HG03442 (cell line): ENCODE measurements around the gene MAP2K7.

Experiments
- ATAC-seq: cut with Tn5 transposase; IDR thresholded peaks from one replicate; pipeline ENCODE4 v1.9.1; 2021; ENCODE audit warnings: mild to moderate bottlenecking, moderate library complexity; ENCODE audit not compliant: unreplicated experiment

Gene MAP2K7

GRCh38 chr19:7918615-7919421 lies 15.1 kb downstream of the MAP2K7 start:
- ATAC-seq = no peak

DNA sequence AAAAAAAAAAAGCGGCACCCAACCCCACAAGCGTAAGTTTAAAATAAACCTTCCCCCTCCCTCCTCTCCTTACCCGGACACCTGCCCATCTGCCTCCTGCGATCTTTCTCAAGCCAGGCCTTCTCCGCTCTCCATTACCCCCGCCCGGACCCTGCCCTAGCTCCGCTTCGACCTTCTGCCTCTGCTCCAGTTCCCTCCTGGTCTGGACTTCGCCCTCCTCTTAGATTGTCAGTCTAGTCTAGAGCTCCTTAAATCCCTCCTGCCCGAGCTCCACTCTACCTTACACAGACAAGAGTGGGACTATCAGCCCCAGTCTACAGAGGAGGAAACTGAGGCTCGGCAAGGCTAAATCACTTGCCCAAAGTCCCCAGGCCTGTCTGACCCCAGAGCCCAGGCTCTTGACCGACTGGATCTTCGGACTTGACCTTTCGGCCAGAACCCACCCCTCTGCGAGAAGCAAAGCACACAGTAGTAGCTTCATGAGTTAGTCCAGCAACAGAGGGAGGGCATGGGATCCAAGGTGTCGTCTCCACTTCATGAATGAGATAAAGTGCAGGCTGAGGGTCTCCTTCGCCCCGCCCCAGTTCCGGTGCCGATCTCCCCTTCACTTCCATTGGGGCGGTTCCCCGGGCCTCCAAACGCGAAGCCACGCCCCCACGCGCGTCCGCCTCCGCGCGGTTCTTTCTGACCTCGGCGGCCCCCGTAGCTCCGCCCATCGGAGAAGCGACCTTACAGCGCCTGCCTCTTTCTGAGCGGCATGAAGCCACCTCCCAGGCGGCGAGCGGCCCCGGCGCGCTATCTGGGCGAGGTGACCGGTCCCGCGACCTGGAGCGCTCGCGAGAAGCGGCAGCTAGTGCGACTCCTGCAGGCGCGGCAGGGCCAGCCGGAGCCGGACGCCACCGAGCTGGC lies 16.2 kb downstream of the MAP2K7 start, which contains the start of gene SNAPC2:
SNAPC2 (plus strand) TSS at position 729 of the 909 bp plus-strand sequence; CDS start at position 758, 29 bp downstream.
- peak; percentile 51 for ATAC-seq

- peak; percentile 40 for ATAC-seq
Observed at GRCh38 chr19:7920519-7921301, 17.0 kb downstream of the MAP2K7 start.

DNA sequence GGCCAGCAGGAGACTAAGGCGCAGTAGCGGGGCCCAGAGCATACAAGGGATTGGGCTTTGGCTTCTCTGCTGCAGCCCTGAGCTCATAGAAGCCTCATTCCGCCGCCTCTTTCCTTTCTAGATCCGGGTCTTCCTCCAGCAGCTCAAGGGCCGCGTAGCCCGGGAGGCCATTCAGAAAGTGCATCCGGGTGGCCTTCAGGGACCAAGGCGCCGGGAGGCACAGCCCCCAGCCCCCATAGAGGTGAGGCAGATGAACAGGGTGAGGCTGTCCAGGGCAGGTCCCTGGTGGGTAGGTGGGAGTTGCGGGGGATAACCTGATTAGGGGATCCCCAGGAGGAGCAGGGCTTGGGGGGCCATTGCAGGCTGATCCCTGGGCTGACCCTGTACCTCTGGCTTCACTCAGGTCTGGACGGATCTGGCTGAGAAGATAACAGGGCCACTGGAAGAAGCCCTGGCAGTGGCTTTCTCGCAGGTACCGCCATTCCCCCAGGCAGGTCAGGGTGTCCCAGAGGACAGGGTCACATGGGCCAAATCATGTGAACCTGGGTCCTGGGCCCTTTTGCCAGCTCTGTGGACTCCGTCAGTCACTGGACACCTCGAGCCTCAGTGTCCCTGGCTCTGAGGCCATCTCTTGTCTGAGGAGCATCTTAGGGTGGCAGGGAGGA lies 17.8 kb downstream of the MAP2K7 start:
- ATAC-seq = no peak

GRCh38 chr19:7921967-7922835 lies 18.5 kb downstream of the MAP2K7 start:
- ATAC-seq = no peak

GRCh38 chr19:7922836-7923195 lies 19.1 kb downstream of the MAP2K7 start:
- ATAC-seq = no peak

- ATAC-seq = no peak
Observed at GRCh38 chr19:7923295-7924191, 19.9 kb downstream of the MAP2K7 start.

- ATAC-seq = no peak
Observed at GRCh38 chr19:7924241-7924640, 20.6 kb downstream of the MAP2K7 start.

- ATAC-seq = no peak
Observed at GRCh38 chr19:7924651-7925170, 21.0 kb downstream of the MAP2K7 start.

DNA sequence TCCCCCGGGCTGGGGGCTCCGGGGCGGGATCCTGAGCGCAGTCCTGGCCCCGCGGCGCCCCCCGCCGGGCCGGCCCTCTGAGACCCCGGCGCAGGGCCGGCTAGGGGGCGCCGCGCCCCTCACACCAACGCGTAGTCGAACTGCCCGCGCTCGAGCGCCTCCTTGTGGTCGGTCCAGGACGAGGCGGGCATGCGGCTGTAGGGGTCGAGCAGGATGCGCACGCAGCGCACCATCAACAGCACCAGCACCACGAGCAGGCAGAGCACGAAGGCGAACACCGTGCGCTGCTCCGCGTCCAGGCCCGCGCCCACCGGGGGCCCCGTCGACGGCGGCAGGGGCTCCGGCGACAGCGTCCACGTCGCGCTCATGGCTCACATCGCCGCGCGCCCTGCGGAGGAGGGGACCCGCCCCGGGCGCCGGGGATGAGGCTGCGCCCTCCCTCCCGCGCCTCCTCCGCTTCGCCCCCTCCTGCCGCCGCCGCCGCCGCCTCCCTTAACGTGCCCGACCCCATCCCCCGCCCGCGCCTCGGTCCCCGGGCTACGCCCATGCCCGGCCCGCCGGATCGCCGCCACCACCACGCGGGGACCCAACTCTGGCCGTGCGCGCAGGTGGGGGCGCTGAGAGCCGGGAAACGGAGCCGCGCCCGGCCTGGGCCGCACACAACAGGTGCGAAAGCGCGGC lies 21.6 kb downstream of the MAP2K7 start:
- ATAC-seq = no peak

GRCh38 chr19:7926021-7926726 lies 22.5 kb downstream of the MAP2K7 start, which contains the start of gene CTXN1:
CTXN1 (minus strand) TSS chr19:7926135; CDS start chr19:7925538, 597 bp downstream.
- no peak for ATAC-seq

DNA sequence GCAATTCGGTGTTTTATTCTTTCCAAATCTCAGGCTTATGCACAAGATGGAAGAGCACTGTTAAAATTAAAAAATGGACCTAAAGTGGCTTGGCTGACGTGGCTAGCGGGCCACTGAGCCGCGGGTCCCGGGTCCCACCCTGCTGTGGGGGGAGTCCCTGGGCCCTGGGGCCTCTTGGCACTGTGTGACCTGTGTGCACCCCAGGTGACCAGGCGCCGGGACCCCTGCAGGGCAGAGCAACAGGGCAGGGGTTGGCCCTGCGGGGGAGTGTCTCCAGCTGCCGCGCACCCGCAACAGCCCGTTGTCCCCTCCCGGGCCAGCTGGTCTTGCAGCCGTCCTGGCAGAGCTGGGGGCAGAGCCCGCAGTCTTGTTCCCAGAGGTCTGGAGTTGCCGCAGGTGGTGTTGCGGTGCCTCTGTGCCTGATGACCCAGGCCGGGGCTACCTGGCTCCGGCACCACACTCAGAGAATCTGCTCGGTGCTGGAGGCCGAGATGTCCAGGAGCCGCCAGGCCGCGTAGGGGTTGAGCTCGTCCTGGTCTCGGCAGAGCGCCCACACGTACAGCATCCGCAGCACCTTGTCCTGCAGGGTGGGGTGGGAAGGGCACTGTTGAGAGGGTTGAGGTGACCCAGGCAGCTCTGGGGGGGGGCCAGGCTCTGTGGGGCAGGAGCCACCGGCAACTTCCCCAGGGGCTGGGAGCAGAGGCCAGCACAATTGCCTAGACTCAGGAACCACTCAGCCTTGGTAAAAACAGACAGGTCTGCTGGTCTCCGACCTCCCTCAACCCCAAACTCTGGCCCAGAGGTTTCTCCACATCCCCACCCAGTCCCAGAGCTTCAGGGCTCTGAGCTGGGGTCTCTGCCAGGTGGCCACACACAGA lies 23.3 kb downstream of the MAP2K7 start:
- no peak for ATAC-seq

DNA sequence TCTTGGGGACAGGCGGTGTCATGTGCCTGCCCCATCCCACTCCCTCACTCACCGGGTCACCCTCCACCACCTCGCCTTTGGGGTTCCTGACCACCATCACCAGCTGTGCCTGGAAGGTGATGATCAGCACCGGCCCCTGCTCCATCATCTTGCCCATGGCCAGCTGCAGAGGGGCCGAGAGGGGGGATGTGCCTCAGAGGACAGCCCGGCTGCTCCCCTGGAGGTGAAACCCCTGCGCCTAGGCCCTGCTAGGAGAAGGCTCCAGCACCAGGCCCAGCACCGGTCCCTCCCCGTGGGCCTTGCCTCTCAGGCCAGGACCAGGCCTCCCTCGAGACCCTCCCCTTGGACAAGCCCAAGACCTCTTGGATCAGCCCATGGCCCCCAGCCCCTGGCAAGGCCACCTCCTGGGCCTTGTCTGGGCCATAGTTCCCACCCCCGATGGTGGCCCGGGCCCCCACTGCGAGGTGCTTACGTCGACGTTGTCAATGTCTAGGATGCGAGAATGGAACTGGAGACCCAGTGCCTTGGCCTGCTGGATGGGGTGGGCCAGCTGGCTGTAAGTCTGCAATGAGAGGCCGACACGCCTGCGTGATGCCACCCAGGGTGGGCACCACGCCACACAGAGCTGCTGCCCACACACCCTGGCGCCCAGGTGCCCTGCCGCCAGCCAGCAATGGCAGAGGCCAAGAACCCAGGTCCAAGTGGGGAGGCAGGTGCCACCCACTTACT lies 24.1 kb downstream of the MAP2K7 start:
- no peak for ATAC-seq

- ATAC-seq = no peak
Observed at GRCh38 chr19:7928334-7928706, 24.6 kb downstream of the MAP2K7 start.
